ENCODE data around the gene RNU11. TPM values are rescaled to one million over a fixed set of nuclear protein-coding genes. Genes with fewer than 3 reads are reported as not detected.
"Not testable (repeated sequence)": the region's sequence is repeated elsewhere in the genome, so short reads cannot be mapped to it uniquely, and the experiment has no call there.

The RNU11 gene
- total and polyA plus RNA-seq, 3 donors from 2014 or later, result not detected

GRCh38 chr1:28684937-28685336, 36.5 kb downstream of the RNU11 start:
- no peak for TF ChIP-seq POLR2A (IDR thresholded peaks at IDR 0.05)
- TF ChIP-seq, protein P1, sequence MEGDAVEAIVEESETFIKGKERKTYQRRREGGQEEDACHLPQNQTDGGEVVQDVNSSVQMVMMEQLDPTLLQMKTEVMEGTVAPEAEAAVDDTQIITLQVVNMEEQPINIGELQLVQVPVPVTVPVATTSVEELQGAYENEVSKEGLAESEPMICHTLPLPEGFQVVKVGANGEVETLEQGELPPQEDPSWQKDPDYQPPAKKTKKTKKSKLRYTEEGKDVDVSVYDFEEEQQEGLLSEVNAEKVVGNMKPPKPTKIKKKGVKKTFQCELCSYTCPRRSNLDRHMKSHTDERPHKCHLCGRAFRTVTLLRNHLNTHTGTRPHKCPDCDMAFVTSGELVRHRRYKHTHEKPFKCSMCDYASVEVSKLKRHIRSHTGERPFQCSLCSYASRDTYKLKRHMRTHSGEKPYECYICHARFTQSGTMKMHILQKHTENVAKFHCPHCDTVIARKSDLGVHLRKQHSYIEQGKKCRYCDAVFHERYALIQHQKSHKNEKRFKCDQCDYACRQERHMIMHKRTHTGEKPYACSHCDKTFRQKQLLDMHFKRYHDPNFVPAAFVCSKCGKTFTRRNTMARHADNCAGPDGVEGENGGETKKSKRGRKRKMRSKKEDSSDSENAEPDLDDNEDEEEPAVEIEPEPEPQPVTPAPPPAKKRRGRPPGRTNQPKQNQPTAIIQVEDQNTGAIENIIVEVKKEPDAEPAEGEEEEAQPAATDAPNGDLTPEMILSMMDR (IDR thresholded peaks at IDR 0.05), result no peak
- Histone ChIP-seq H3K27ac (no peak overlapping the region), H3K4me1 (no peaks in the 10 kb centered on the region), H3K36me3 (ENCODE audit: low read depth, missing control alignments) (no peaks in the 10 kb centered on the region), H3K4me3 (no peak overlapping the region), H3K9me3 (no peaks in the 10 kb centered on the region), H3K27me3 (no peaks in the 10 kb centered on the region)
- no peak for DNase-seq
- intact Hi-C loops (cut with DNase I; ENCODE audit: low total_unique reads), result no loop called here
- WGBS, 2 donors, result 89 to 90% methylated on average over 4 of the region's 4 CpGs

DNA sequence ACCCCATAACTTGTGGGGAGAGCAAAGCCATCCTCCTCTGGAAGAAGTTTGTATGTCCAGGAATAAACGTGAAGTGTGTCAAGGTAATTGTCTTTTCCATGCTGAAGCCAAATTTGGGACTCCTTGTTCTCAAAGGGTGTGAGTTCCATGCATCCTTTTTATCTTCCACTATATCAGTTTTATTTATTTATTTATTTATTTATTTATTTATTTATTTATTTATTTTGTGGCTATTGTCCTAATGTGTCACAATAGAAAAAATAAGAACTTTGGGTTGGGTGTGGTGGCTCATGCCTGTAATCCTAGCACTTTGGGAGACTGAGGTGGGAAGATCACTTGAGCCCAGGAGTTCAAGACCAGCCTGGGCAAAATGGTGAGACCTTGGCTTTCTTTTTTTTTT, 43.2 kb downstream of the RNU11 start:
- H3K4me1 ChIP-seq; H3K36me3 ChIP-seq (ENCODE audit: low read depth, missing control alignments): not testable (repeated sequence)
- 81 to 89% methylated on average over 1 of the region's 1 CpG for WGBS, 2 donors

More for the DNA sequence above, 43.2 kb downstream of the RNU11 start:
- H3K27ac ChIP-seq; H3K9me3 ChIP-seq; DNase-seq; intact Hi-C loops (cut with DNase I; ENCODE audit: low total_unique reads); H3K4me3 ChIP-seq; H3K27me3 ChIP-seq: not testable (repeated sequence)

Small RNAs within 50 kb of the gene (small RNA-seq; reads per million reads assigned to genes)
- gene RF00422 (0 reads per million in 2 donors), gene RNU11 (0 reads per million in 2 donors)

Other genes starting within 250 kb of the RNU11 start
- gene RCC1, start 142.6 kb upstream of the RNU11 start, total RNA-seq, result 10 to 100 TPM; 25.9 to 43.2 TPM
- 96.9 TPM for gene RCC1, start 142.6 kb upstream of the RNU11 start, polyA plus RNA-seq (ENCODE audit: insufficient read depth, low read depth, low replicate concordance)
- gene TRNAU1AP, start 95.5 kb upstream of the RNU11 start, total RNA-seq, result 10 to 100 TPM; 15.5 to 22.5 TPM
- gene TRNAU1AP, start 95.5 kb upstream of the RNU11 start, polyA plus RNA-seq (ENCODE audit: insufficient read depth, low read depth, low replicate concordance), result 19.8 TPM
- gene RAB42, start 56.3 kb upstream of the RNU11 start, total RNA-seq, result 1 to 10 TPM; 1.8 to 5.4 TPM
- gene RAB42, start 56.3 kb upstream of the RNU11 start, polyA plus RNA-seq (ENCODE audit: insufficient read depth, low read depth, low replicate concordance), result 4.6 TPM
- gene TAF12, start 5.5 kb upstream of the RNU11 start, total RNA-seq, result 10 to 100 TPM; 25.7 to 37.3 TPM
- 41.1 TPM for gene TAF12, start 5.5 kb upstream of the RNU11 start, polyA plus RNA-seq (ENCODE audit: insufficient read depth, low read depth, low replicate concordance)
- 10 to 100 TPM; 16.6 to 17.2 TPM for gene GMEB1, start 20.2 kb downstream of the RNU11 start, total RNA-seq
- 12.6 TPM for gene GMEB1, start 20.2 kb downstream of the RNU11 start, polyA plus RNA-seq (ENCODE audit: insufficient read depth, low read depth, low replicate concordance)
- gene YTHDF2, start 88.3 kb downstream of the RNU11 start, total RNA-seq, result 10 to 100 TPM; 69.6 to 89.4 TPM
- gene YTHDF2, start 88.3 kb downstream of the RNU11 start, polyA plus RNA-seq (ENCODE audit: insufficient read depth, low read depth, low replicate concordance), result 63.3 TPM
- under 1 TPM; 0.63 to 0.74 TPM for gene OPRD1, start 163.6 kb downstream of the RNU11 start, total RNA-seq
- gene OPRD1, start 163.6 kb downstream of the RNU11 start, polyA plus RNA-seq (ENCODE audit: insufficient read depth, low read depth, low replicate concordance), result 0.18 TPM

All from testis (tissue), 3 donors.